Measurements from ENCODE around the gene ZSCAN5A. TPM values are rescaled to one million over a fixed set of nuclear protein-coding genes. Genes with fewer than 3 reads are reported as not detected.

The ZSCAN5A gene
- polyA plus RNA-seq, 1 of the 3 experiments (the other 2 are of a cell fraction) = 6.8 TPM

DNA sequence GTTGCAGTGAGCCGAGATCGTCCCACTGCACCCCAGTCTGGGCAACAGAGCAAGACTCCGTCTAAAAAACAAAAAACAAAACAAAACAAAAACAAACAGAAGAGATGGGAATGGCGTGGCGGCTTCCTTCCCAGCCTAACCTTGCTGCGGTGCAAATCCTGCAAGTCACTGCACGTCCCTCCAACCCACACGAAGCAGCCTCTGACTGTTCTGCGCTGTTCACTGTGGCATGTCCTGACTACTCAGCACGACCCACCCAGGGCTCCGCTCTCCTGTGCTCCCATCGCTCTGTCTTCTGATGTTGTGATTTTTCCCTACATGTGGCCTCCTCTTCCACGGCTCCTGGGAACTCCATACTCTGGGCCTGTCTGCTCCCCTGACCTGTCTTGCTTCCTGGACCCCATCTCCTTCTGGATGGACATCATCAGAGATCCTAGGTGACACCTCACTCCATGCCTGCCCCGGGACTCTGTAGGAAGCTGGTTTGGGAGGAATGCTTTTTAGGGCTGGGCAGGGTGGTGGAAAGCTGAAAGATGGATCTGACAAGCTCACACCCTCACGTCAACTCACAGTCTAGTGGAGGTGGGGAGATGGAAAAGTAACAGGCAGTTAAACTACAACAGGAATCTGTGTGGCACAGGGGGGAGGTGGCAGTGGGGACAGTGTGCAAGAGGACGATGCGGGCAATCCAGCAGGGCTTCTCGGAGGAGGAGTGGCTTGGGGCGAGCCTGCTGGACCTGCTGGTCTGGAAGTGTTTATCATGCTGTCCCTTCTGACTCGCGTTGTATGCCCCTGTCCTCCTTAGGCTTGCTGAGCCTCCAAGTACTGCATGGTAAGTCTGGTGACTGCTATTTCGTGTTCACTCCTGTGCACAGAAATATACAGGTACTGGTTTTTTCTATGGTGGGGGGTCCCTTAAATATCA is 18.8 kb downstream of the ZSCAN5A start:
- DNase-seq = no peak
- no peaks in the 10 kb centered on the region for H3K27me3 ChIP-seq (ENCODE audit: insufficient read depth)
- no peaks in the 10 kb centered on the region for H3F3A ChIP-seq (replicated peaks; ENCODE audit: insufficient read depth)
- ChIA-PET CTCF (no interaction called here), POLR2A (no interaction called here)
- no peaks in the 10 kb centered on the region for H3K79me2 ChIP-seq (ENCODE audit: insufficient read depth)
- no peak overlapping the region for H2AFZ ChIP-seq (ENCODE audit: low read depth)
- H3K4me3 ChIP-seq (ENCODE audit: low read depth in 2 of 2, low read length in 1 of 2) = no peak overlapping the region
- H3K4me1 ChIP-seq (ENCODE audit: control insufficient read depth in 1 of 2, insufficient read depth in 2 of 2, low read depth in 1 of 2, low read length in 1 of 2) = no peaks in the 10 kb centered on the region
- 95% methylated on average over 22 of the region's 22 CpGs for WGBS (ENCODE audit: low lambda C conversion rate)
- H3K9me2 ChIP-seq = no peaks in the 10 kb centered on the region
- H3K36me3 ChIP-seq (replicated peaks in 1 of 2; ENCODE audit: control insufficient read depth in 1 of 2, insufficient read depth in 2 of 2, low read length in 1 of 2) = peaks cover 6 to 17% of the 10 kb centered on the region in 2 experiments
- H4K20me1 ChIP-seq (ENCODE audit: insufficient read depth) = no peaks in the 10 kb centered on the region
- no peak overlapping the region for H3K4me2 ChIP-seq
- H3K9ac ChIP-seq = no peak overlapping the region
- TF ChIP-seq RXRA (IDR thresholded peaks at IDR 0.05; ENCODE audit: borderline replicate concordance, low read depth) (no peak), TCF12 (IDR thresholded peaks at IDR 0.05) (no peak), GABPA (IDR thresholded peaks at IDR 0.05; ENCODE audit: low read depth) (no peak), JUND (IDR thresholded peaks at IDR 0.05) (no peak), RAD21 (IDR thresholded peaks at IDR 0.05; ENCODE audit: low read length) (no peak), POLR2AphosphoS5 (IDR thresholded peaks at IDR 0.05; ENCODE audit: low read depth, low read length) (no peak), FOXM1 (IDR thresholded peaks at IDR 0.05; ENCODE audit: low read depth) (no peak), NFIC (IDR thresholded peaks at IDR 0.05; ENCODE audit: borderline replicate concordance) (no peak)
- TF ChIP-seq, protein P1, sequence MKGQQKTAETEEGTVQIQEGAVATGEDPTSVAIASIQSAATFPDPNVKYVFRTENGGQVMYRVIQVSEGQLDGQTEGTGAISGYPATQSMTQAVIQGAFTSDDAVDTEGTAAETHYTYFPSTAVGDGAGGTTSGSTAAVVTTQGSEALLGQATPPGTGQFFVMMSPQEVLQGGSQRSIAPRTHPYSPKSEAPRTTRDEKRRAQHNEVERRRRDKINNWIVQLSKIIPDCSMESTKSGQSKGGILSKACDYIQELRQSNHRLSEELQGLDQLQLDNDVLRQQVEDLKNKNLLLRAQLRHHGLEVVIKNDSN (IDR thresholded peaks at IDR 0.05; ENCODE audit: borderline replicate concordance, low read depth) = no peak
- TF ChIP-seq, protein P2, sequence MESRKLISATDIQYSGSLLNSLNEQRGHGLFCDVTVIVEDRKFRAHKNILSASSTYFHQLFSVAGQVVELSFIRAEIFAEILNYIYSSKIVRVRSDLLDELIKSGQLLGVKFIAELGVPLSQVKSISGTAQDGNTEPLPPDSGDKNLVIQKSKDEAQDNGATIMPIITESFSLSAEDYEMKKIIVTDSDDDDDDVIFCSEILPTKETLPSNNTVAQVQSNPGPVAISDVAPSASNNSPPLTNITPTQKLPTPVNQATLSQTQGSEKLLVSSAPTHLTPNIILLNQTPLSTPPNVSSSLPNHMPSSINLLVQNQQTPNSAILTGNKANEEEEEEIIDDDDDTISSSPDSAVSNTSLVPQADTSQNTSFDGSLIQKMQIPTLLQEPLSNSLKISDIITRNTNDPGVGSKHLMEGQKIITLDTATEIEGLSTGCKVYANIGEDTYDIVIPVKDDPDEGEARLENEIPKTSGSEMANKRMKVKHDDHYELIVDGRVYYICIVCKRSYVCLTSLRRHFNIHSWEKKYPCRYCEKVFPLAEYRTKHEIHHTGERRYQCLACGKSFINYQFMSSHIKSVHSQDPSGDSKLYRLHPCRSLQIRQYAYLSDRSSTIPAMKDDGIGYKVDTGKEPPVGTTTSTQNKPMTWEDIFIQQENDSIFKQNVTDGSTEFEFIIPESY (IDR thresholded peaks at IDR 0.05; ENCODE audit: borderline replicate concordance, low read depth) = no peak
- TF ChIP-seq, protein P3, sequence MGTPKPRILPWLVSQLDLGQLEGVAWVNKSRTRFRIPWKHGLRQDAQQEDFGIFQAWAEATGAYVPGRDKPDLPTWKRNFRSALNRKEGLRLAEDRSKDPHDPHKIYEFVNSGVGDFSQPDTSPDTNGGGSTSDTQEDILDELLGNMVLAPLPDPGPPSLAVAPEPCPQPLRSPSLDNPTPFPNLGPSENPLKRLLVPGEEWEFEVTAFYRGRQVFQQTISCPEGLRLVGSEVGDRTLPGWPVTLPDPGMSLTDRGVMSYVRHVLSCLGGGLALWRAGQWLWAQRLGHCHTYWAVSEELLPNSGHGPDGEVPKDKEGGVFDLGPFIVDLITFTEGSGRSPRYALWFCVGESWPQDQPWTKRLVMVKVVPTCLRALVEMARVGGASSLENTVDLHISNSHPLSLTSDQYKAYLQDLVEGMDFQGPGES (IDR thresholded peaks at IDR 0.05; ENCODE audit: low read depth, low read length) = no peak
- TF ChIP-seq, protein P4, sequence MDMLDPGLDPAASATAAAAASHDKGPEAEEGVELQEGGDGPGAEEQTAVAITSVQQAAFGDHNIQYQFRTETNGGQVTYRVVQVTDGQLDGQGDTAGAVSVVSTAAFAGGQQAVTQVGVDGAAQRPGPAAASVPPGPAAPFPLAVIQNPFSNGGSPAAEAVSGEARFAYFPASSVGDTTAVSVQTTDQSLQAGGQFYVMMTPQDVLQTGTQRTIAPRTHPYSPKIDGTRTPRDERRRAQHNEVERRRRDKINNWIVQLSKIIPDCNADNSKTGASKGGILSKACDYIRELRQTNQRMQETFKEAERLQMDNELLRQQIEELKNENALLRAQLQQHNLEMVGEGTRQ (IDR thresholded peaks at IDR 0.05; ENCODE audit: borderline replicate concordance, low read depth, low read length) = no peak
- no peaks in the 10 kb centered on the region for H3K9me3 ChIP-seq
- no peak overlapping the region for H3K27ac ChIP-seq (ENCODE audit: low read depth in 2 of 2, low read length in 1 of 2)
